HepG2 (cell line): ENCODE results near the gene WDR35. TPM values are rescaled to one million over a fixed set of nuclear protein-coding genes. Genes with fewer than 3 reads are reported as not detected.

Experiments used
- CC2D1A ChIP-seq: sonication (generic); formaldehyde crosslinking; IDR thresholded peaks from 2 replicates; pipeline ENCODE4 v1.8.1; 2023; ENCODE audit warnings: mild to moderate bottlenecking, missing genetic modification reagents
- CEBPG ChIP-seq: IDR thresholded peaks from 2 replicates; pipeline ENCODE4 v1.6.1; 2016
- FOXA1 ChIP-seq, 2 experiments: fragments of 450-650 bp in 1 of 2; sonication (generic) in 1 of 2; formaldehyde crosslinking in 1 of 2; IDR thresholded peaks; 2 replicates each; pipeline versions ENCODE4 v1.4.0 to v1.6.1; 2016 to 2020; ENCODE audit warnings: missing genetic modification reagents in 1 of 2
- HMGXB4 ChIP-seq, 2 experiments: sonication (generic) in 1 of 2; formaldehyde crosslinking in 1 of 2; IDR thresholded peaks; 2 replicates each; pipeline versions ENCODE4 v1.4.0 to v1.6.1; 2018 to 2020; ENCODE audit warnings: missing genetic modification reagents in 2 of 2, borderline replicate concordance in 1 of 2, low read depth in 1 of 2, mild to moderate bottlenecking in 1 of 2, missing biosample characterization in 1 of 2
- JARID2 ChIP-seq: sonication (generic); formaldehyde crosslinking; IDR thresholded peaks from 2 replicates; pipeline ENCODE4 v1.8.1; 2023; ENCODE audit warnings: missing genetic modification reagents, inconsistent platforms; ENCODE audit not compliant: insufficient replicate concordance
- KLF11 ChIP-seq: IDR thresholded peaks from 2 replicates; pipeline ENCODE4 v1.6.1; 2016; ENCODE audit warnings: missing compliant biosample characterization
- PAXIP1 ChIP-seq: sonication (generic); formaldehyde crosslinking; conservative IDR thresholded peaks from 2 replicates; pipeline ENCODE4 v1.4.0; 2020; ENCODE audit warnings: mild to moderate bottlenecking, missing genetic modification reagents, moderate library complexity
- POLR2A ChIP-seq, 2 experiments: IDR thresholded peaks; 2 replicates each; pipeline ENCODE4 v1.6.1; 2011; ENCODE audit warnings: low read depth in 2 of 2, low read length in 2 of 2, mild to moderate bottlenecking in 1 of 2, moderate library complexity in 1 of 2; ENCODE audit not compliant: insufficient read depth in 1 of 2
- SIX1 ChIP-seq: sonication (generic); formaldehyde crosslinking; IDR thresholded peaks from 2 replicates; pipeline ENCODE4 v1.4.0; 2020; ENCODE audit warnings: missing genetic modification reagents, borderline replicate concordance
- ZBTB25 ChIP-seq: IDR thresholded peaks from 2 replicates; pipeline ENCODE4 v1.6.1; 2018; ENCODE audit warnings: missing genetic modification reagents
- ZBTB33 ChIP-seq: sonication (generic); formaldehyde crosslinking; IDR thresholded peaks from 2 replicates; pipeline ENCODE4 v1.4.0; 2020; ENCODE audit warnings: missing genetic modification reagents
- ZNF383 ChIP-seq: sonication (generic); formaldehyde crosslinking; IDR thresholded peaks from 2 replicates; pipeline ENCODE4 v1.4.0; 2020; ENCODE audit warnings: missing genetic modification reagents, mild to moderate bottlenecking, borderline replicate concordance
- ZNF652 ChIP-seq: IDR thresholded peaks from 2 replicates; pipeline ENCODE4 v1.6.1; 2016; ENCODE audit warnings: low read depth, borderline replicate concordance
- polyA plus RNA-seq, 8 experiments: library from polyadenylated mRNA; depleted of rRNA in 3 of 8; stranded (reverse) in 7 of 8; unstranded in 1 of 8; fragments of >200 nt; fragmentation: Illumina TruSeq in 4 of 8; extraction: Trizol in 4 of 8; gene quantifications; 2 replicates each; pipeline versions ENCODE4 v1.2.1 to v1.2.3, GENCODE V29; 2011 to 2016; ENCODE audit warnings: low read depth in 4 of 8, missing spikeins in 1 of 8, mixed read lengths in 1 of 8; ENCODE audit not compliant: insufficient read depth in 1 of 8
- total RNA-seq, 5 experiments: library from RNA; depleted of rRNA; stranded (reverse); fragments of >200 nt; fragmentation: Illumina TruSeq; extraction: Trizol; gene quantifications; 2 replicates each; pipeline ENCODE4 v1.2.3, GENCODE V29; 2016; ENCODE audit warnings: low read depth in 1 of 5
- TF ChIP-seq, protein P1 (sequence below): sonication (generic); formaldehyde crosslinking; IDR thresholded peaks from 2 replicates; pipeline ENCODE4 v1.4.0; 2020; ENCODE audit warnings: mild to moderate bottlenecking, low read depth, missing genetic modification reagents
- TF ChIP-seq, protein P2 (sequence below): sonication (generic); formaldehyde crosslinking; IDR thresholded peaks from 2 replicates; pipeline ENCODE4 v1.4.0; 2020; ENCODE audit warnings: missing genetic modification reagents, mild to moderate bottlenecking, borderline replicate concordance
- TF ChIP-seq, protein P3 (sequence below): sonication (generic); formaldehyde crosslinking; IDR thresholded peaks from 2 replicates; pipeline ENCODE4 v1.8.1; 2023; ENCODE audit warnings: mild to moderate bottlenecking, moderate library complexity, missing genetic modification reagents

Gene WDR35
- total and polyA plus RNA-seq, 2 of the 13 experiments (the other 11 are each of a cell fraction or from before 2014, with no cell fraction given) = 11.1 to 19.6 TPM

DNA sequence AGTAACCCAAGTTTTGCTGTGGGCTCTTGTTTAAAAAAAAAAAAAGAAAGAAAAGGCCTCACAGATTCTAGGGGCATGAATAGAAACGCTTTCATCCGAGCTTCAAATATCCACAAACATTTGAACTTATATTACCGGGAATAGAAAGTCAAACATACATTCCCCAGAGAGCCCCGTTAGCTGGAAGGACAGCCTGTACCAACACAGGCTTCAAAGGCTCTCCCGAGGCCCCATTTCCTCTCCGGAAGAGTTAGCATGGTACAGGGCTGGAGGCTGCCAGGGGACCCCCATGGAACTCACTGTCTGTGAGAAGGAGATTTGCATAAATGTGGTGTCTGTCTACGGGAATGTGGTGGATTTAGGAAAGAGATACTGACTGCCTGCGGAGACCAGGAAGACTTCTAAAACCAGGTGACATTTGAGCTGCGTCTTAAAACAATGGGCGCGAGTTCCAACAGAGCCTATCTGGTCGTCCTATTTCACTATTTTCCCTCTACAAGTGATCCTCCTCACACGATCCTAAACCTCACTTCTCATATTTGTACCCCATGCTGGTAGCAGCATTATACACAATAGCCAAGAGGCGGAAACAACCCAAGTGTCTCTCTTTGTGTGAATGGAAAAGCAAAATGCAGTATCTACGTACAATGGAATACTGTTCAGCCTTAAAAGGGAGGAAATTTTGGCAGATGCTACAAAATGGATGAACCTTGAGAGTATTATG lies 23.4 kb upstream of the WDR35 start (continued):
- no peak for TF ChIP-seq KLF11
- TF ChIP-seq HMGXB4 (CRISPR knock-in tag; IDR thresholded peaks at IDR 0.05; ENCODE audit: borderline replicate concordance in 1 of 2, low read depth in 1 of 2) = peak; percentile 10 to 12; a peak in 1 of 4 replicates
- TF ChIP-seq ZNF383 = no peak
- TF ChIP-seq ZNF652 (CRISPR knock-in tag) = no peak
- TF ChIP-seq ZBTB33 = 0 out of 2 replicates have a peak, but pooled peaks have one; percentile 37
- peak; percentile 50; the same call in 1 of the 2 replicates for TF ChIP-seq ZBTB25
- TF ChIP-seq JARID2 (CRISPR knock-in tag) = no peak
- no peak for TF ChIP-seq POLR2A (IDR thresholded peaks at IDR 0.05; ENCODE audit: insufficient read depth in 1 of 2, low read depth in 2 of 2, low read length in 2 of 2)
- TF ChIP-seq CC2D1A = no peak
- TF ChIP-seq, protein P1, sequence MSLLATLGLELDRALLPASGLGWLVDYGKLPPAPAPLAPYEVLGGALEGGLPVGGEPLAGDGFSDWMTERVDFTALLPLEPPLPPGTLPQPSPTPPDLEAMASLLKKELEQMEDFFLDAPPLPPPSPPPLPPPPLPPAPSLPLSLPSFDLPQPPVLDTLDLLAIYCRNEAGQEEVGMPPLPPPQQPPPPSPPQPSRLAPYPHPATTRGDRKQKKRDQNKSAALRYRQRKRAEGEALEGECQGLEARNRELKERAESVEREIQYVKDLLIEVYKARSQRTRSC (CRISPR knock-in tag) = no peak
- TF ChIP-seq SIX1 = peak; percentile 11; the same call in 1 of the 2 replicates
- TF ChIP-seq, protein P2, sequence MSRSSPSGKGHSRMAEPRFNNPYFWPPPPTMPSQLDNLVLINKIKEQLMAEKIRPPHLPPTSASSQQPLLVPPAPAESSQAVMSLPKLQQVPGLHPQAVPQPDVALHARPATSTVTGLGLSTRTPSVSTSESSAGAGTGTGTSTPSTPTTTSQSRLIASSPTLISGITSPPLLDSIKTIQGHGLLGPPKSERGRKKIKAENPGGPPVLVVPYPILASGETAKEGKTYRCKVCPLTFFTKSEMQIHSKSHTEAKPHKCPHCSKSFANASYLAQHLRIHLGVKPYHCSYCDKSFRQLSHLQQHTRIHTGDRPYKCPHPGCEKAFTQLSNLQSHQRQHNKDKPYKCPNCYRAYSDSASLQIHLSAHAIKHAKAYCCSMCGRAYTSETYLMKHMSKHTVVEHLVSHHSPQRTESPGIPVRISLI (CRISPR knock-in tag) = peak; percentile 83; the same call in 1 of the 2 replicates
- TF ChIP-seq, protein P3, sequence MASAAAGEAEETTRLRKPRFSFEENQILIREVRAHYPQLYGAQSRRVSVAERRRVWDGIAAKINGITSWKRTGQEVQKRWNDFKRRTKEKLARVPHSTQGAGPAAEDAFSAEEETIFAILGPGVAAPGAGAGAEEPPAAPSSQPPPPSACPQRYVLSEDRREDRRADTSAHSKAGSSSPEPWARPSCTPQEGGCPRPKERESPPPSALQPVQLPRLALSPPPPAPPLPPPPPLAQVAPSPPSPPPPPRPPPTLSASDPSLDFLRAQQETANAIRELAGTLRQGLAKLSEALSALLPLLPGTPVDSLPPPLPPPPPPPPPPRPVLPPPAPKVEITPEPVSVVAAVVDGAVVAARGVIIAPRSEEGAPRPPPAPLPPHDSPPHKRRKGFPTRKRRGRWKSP (CRISPR knock-in tag) = peak; percentile 81; the same call in 1 of the 2 replicates
- peak; percentile 78 for TF ChIP-seq PAXIP1 (CRISPR knock-in tag)
- TF ChIP-seq CEBPG = 0 out of 2 replicates have a peak, but pooled peaks have one; percentile 3
- no peak for TF ChIP-seq FOXA1 (IDR thresholded peaks at IDR 0.05)
- peak; percentile 72 for TF ChIP-seq FOXA1 (CRISPR knock-in tag; IDR thresholded peaks at IDR 0.05)
